Activated CD4-positive, alpha-beta memory T cell treated with anti-CD3 and anti-CD28 coated beads, Interleukin-2, amount 10 ng/mL, durations not matched to agents 7 days and 5 days (primary cell): ENCODE results near the gene PRDM16. TPM values are rescaled to one million over a fixed set of nuclear protein-coding genes. Genes with fewer than 3 reads are reported as not detected.

ENCODE experiments used
- CTCF ChIA-PET: fragments of 350-600 bp; sonication (Branson Sonifier 250); formaldehyde crosslinking; loops from one replicate; lab custom pipeline; 2021; ENCODE audit warnings: antibody characterized with exemption, inconsistent platforms; lab: Charles Lee
- POLR2A ChIA-PET: fragments of 350-600 bp; sonication (Branson Sonifier 250); formaldehyde crosslinking; loops from one replicate; lab custom pipeline; 2021; ENCODE audit warnings: antibody characterized with exemption; lab: Charles Lee
- DNase-seq: peaks from one replicate; pipeline ENCODE4 v3.0.0-alpha.2; 2020
- H3K27ac Mint-ChIP-seq: one replicate; pipeline ENCODE4 v1.8.0; 2021; ENCODE audit warnings: mild to moderate bottlenecking, mixed read lengths
- H3K27me3 Mint-ChIP-seq: one replicate; pipeline ENCODE4 v1.8.0; 2021; ENCODE audit warnings: mixed read lengths
- H3K36me3 Mint-ChIP-seq: one replicate; pipeline ENCODE4 v1.8.0; 2021; ENCODE audit warnings: low read depth, mixed read lengths
- H3K4me1 Mint-ChIP-seq: one replicate; pipeline ENCODE4 v1.8.0; 2021; ENCODE audit warnings: mixed read lengths
- H3K4me3 Mint-ChIP-seq: one replicate; pipeline ENCODE4 v1.8.0; 2021; ENCODE audit warnings: mild to moderate bottlenecking, mixed read lengths
- H3K9me3 Mint-ChIP-seq: one replicate; pipeline ENCODE4 v1.8.0; 2021; ENCODE audit warnings: mixed read lengths
- total RNA-seq, 2 experiments: library from RNA; stranded (reverse); gene quantifications; one replicate each; pipeline ENCODE4 v1.2.3, GENCODE V29; 2021

PRDM16 gene
- total RNA-seq, 2 experiments from 2014 or later = 0.03 to 0.20 TPM

DNA sequence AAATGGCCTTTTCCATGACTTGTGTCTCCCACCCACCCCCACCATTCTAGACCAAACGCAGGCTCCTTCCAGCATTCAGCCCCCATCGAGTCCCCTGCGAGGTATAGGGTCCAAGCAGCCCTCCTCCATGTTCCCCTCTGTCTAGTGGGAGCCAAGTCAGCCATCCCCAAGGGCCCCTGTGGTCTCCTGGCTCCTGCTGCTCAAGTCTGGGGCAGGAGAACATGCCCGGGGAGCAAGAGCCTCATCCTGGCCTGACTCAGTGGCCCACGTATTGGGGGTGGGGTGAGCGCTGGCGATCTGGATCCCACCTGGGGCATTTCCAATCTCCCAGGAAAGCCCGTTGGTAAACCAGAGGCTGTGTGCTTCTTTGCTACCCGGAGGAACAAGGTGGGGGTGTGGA is 4.1 kb upstream of the PRDM16 start:
- H3K4me3 Mint-ChIP-seq = no peak overlapping the region
- H3K4me1 Mint-ChIP-seq = peaks cover 2% of the 10 kb centered on the region
- peaks cover 14% of the 10 kb centered on the region for H3K27me3 Mint-ChIP-seq
- no peak overlapping the region for H3K27ac Mint-ChIP-seq
- H3K9me3 Mint-ChIP-seq = no peaks in the 10 kb centered on the region
- DNase-seq = no peak
- CTCF ChIA-PET = no interaction called here
- POLR2A ChIA-PET = no interaction called here
- no peaks in the 10 kb centered on the region for H3K36me3 Mint-ChIP-seq

DNA sequence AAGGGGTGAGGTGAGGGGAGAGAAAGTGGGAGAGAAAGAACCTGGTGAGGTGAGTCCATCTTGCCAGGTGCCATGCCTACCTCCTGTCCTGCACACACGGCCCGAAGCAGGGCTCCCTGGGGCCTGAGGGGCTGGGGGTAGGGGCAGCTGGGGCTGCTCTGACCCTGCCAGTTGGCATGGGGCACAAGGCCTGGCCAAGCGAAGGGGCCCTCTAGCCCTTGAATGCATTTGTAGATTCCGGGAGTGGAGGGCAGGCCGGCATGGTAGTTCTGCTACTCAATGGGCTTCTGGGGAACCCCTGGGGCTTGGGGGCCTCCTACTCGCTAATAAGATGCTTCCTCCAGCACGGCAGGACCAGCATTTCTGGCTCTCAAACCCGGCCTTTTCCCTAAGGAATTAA is 3.6 kb upstream of the PRDM16 start:
- no peak overlapping the region for H3K4me3 Mint-ChIP-seq
- CTCF ChIA-PET = no interaction called here
- peaks cover 2% of the 10 kb centered on the region for H3K4me1 Mint-ChIP-seq
- DNase-seq = no peak
- H3K36me3 Mint-ChIP-seq = no peaks in the 10 kb centered on the region
- no peak overlapping the region for H3K27ac Mint-ChIP-seq
- no peaks in the 10 kb centered on the region for H3K9me3 Mint-ChIP-seq
- POLR2A ChIA-PET = no interaction called here
- peaks cover 14% of the 10 kb centered on the region for H3K27me3 Mint-ChIP-seq

DNA sequence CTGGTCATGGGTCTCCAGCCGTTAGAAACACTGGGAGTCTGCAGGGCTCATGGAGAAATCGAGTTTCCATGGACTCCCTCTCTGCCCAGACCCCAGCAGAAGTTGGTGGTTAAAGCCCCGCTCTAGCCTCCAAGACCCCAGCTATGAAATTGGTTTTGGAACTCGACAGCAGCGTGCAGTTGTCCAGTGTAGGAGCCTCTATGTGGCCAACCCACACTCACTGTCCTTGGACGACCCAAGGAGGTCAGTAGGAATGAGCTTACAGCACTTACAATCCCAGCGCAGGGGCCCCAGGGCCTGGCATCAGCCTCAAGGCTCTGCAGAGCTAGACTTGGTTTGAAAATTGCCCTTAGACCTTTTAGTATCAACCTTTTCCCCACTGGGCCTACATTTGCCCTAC is 3.2 kb upstream of the PRDM16 start:
- H3K9me3 Mint-ChIP-seq = no peaks in the 10 kb centered on the region
- no peaks in the 10 kb centered on the region for H3K36me3 Mint-ChIP-seq
- peaks cover 2% of the 10 kb centered on the region for H3K4me1 Mint-ChIP-seq
- H3K27me3 Mint-ChIP-seq = peaks cover 14% of the 10 kb centered on the region
- DNase-seq = no peak
- CTCF ChIA-PET = no interaction called here
- POLR2A ChIA-PET = no interaction called here
- no peak overlapping the region for H3K27ac Mint-ChIP-seq
- no peak overlapping the region for H3K4me3 Mint-ChIP-seq

DNA sequence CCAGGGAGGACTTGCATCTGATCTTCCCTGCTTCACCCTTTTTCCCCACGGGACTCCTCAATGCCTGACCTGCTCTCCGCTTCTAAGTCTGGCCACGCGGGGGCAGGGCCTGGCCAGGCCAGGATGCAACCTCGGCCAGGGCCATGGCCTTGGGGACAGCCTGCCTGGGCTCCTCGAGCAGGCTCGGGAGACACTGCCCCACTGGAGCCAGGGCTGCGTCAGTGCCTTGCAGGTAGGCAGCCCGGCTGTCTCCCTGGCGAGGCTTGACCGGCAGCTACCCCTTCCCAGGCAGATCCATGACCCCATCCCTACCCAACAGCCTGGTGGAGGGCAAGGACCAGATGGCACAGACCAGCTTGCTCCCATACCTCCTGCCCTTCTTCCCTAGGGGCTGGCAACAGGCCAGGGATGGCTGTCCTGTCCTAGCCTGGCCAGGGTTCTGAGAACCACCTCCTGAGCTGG is 2.7 kb upstream of the PRDM16 start:
- CTCF ChIA-PET = no interaction called here
- Mint-ChIP-seq H3K36me3 (no peaks in the 10 kb centered on the region), H3K27me3 (peaks cover 17% of the 10 kb centered on the region), H3K9me3 (no peaks in the 10 kb centered on the region), H3K27ac (no peak overlapping the region), H3K4me3 (no peak overlapping the region), H3K4me1 (peaks cover 2% of the 10 kb centered on the region)
- POLR2A ChIA-PET = no interaction called here
- no peak for DNase-seq

DNA sequence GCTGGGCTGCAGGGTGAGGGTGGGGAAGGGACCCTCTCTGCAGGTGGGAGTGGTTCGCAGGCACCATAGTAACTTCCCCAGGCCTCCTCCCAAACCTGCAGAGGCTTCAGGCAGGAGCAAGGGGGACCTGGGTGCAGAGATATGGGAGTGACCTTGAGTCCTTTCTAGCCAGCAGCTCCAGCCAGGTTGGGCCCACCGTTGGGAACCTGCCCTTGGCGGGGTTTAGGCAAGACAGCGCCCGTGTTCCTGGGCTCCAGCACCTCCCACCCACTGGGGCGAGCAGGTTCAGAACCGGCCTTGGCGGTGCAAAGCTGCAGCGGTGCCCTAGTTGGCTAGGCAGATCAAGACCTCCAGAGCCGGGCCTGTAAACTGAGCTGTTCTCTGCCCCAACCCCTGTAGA is 2.2 kb upstream of the PRDM16 start:
- DNase-seq = no peak
- H3K9me3 Mint-ChIP-seq = no peaks in the 10 kb centered on the region
- H3K36me3 Mint-ChIP-seq = no peaks in the 10 kb centered on the region
- CTCF ChIA-PET = no interaction called here
- no peak overlapping the region for H3K27ac Mint-ChIP-seq
- H3K4me3 Mint-ChIP-seq = no peak overlapping the region
- POLR2A ChIA-PET = no interaction called here
- H3K4me1 Mint-ChIP-seq = peaks cover 2% of the 10 kb centered on the region
- H3K27me3 Mint-ChIP-seq = peaks cover 22% of the 10 kb centered on the region

DNA sequence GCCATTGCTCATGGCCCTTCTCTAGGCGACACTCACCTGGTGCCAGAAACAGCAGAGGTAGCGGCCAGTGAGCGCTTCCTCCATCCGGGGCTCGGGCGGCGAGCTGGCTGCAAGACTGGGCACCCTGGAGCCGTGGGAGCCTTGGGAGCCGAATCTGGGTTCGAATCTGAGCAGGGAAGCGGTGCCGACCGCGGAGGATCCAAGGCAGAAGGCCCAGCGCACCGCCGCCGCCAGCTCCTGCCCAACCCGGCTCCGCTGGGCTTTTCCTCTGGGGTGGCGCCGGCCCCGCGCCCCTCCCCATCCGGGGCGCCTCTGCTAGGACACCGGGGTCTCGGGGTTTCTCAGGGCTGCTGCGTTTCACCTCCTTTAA is 1.7 kb upstream of the PRDM16 start:
- Mint-ChIP-seq H3K4me3 (no peak overlapping the region), H3K36me3 (no peaks in the 10 kb centered on the region), H3K27ac (no peak overlapping the region), H3K9me3 (no peaks in the 10 kb centered on the region), H3K27me3 (peaks cover 27% of the 10 kb centered on the region), H3K4me1 (peaks cover 2% of the 10 kb centered on the region)
- DNase-seq = no peak
- ChIA-PET CTCF (no interaction called here), POLR2A (no interaction called here)

DNA sequence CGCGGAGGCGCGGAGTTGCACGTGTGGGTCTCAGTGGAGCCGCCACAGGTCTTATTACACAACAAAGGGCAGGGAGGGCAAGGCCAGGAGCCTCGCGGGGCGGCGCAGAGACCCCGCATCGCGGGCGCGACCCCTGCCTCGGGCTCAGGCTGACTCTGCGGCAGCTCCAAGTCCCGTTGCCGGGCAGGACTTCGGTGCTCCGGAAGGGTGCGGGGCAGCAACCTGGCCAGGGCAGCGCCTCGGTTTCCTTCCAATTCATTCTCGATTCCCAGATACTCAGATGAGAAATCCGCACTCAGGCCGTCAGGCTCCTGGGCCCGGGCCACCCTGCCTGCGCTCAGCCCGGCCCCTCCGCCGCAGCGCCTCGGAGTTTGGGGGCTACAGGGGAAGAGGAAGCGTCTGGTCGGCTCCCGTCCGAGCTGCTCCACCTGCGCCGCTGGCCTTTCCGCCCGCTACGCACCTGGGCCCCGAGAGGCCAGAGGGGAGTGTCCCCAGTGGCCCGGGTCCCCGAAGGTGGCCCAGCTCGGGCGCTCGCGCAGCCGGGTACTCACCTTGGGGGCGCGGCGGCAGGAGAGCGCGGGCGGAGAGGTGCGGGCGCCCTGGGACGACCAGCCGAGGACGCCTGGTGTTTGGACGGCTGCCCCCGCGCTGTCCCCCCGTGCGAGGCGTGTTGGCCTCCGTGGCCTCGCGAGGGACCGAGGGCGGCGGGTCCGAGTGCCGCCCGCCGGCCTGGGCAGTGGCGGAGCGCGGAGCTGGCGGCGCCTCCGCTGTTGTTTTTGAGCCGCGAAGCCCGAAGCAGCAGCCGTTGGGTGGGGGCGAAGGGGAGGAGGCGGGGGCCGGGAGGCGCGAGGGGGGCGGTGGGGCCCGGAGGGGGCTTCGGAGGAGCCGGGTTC is 1.1 kb upstream of the PRDM16 start:
- DNase-seq = no peak
- no peaks in the 10 kb centered on the region for H3K36me3 Mint-ChIP-seq
- H3K27me3 Mint-ChIP-seq = peaks cover 28% of the 10 kb centered on the region
- POLR2A ChIA-PET = no interaction called here
- CTCF ChIA-PET = no interaction called here
- H3K27ac Mint-ChIP-seq = no peak overlapping the region
- H3K9me3 Mint-ChIP-seq = no peaks in the 10 kb centered on the region
- no peak overlapping the region for H3K4me3 Mint-ChIP-seq
- peaks cover 2% of the 10 kb centered on the region for H3K4me1 Mint-ChIP-seq

DNA sequence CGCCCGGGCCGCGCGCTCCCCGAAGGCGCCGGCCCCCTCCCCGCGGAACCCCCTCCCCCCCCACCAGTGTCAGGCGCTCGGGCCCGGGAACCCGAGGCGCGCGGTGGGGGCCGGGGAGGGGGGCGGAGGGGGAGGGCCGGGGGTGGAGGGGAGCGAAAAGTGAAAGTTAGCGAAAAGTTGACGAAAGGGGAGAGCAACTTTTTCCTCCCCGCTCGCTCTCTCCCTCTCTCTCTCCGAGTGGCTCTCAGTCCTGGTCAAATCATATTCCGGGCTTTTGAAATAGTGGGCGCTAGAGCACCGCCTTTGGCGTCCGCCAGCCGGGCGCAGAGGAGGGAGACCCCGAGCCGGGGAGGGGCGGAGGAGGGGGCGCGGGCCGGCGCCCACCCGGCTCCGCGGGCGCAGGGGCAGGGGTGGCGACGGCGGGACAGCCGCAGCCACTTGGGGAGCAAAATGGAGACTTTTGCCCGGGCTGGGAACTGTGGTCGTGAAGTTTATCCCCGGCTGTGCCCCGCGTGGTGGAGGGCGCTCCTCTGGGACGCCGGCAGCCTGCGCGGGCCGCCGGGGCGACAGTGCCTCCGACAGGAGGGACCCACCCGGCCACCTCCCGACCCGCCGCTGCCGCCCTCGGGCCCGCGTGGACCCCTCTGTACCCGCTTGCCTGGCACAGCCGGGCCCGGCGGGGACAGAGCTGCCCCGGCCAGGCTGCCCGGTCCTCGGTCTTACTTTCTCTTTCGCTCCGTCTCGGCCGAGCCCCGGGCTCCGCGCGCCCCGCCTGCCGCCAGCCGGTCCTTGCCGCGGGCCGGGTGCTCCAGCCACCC is 697 bp downstream of the PRDM16 start:
- ChIA-PET CTCF (no interaction called here), POLR2A (no interaction called here)
- DNase-seq = no peak
- Mint-ChIP-seq H3K27ac (no peak overlapping the region), H3K27me3 (peaks cover 32% of the 10 kb centered on the region), H3K4me1 (peaks cover 2% of the 10 kb centered on the region), H3K4me3 (no peak overlapping the region), H3K9me3 (no peaks in the 10 kb centered on the region), H3K36me3 (no peaks in the 10 kb centered on the region)

DNA sequence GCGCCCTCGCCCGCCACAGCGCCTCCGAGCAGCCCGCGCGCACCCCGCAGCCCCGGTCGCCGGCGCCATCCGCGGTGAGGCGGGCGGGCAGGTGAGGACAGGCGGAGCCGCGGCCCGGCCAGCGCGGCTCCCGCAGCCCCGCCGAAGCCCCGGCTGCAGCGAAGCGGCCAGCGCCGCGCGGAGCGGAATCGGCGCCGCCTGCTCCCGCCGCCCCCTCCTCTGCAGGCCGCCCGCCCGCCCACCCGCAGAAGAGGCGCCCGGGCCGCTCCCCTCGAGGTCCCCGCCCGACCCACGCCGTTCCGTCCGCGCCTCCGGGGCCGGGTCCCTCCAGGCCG is 1.3 kb downstream of the PRDM16 start:
- H3K27me3 Mint-ChIP-seq = peaks cover 30% of the 10 kb centered on the region
- POLR2A ChIA-PET = no interaction called here
- CTCF ChIA-PET = no interaction called here
- no peak for DNase-seq
- H3K36me3 Mint-ChIP-seq = no peaks in the 10 kb centered on the region
- H3K27ac Mint-ChIP-seq = no peak overlapping the region
- peaks cover 2% of the 10 kb centered on the region for H3K4me1 Mint-ChIP-seq
- H3K4me3 Mint-ChIP-seq = no peak overlapping the region
- H3K9me3 Mint-ChIP-seq = no peaks in the 10 kb centered on the region

DNA sequence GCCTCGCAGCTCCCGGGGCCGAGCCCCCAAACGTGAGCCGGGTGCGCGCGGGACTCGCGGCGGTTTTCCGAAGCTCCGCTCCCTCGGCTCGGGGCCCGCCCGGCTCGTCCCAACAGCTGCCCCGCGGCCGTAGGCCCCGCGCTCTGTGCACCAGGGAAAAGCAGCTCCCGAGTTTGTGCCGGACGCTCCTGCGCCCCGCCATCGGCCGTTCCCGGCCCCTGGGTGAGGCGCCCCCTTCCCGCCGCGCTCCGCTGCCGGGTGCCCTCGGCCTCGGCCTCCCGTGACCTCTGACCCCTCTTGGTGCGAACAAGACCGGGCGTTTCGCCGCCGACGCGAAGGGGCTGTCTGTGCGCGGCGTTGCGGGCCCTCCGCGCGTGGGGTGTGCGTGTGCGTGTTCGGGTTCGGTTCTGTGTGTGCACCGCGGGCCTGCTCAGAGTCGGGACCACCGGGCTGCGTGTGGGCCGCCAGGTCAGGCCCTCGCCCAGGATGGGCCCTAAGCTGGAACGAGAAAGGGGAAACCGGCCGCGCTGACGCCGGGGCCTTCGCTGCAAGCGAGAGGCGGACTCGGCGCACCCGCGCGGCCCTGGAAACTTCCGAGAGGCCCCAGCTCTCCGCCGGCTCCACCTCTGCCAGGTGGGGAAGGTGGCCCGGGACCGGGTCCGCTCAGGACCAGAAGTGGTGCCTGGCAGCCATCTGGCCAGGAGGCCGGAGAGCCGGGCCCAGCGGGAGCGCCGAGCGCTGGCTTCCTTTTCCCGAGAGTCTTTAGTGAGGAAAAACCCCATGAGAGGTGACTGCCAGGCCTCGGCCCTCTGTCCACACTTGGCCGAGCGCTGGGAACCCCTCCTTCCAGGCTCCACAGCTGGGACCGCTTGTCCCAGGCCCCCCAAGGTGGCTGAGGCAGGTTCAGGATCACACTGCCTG is 1.9 kb downstream of the PRDM16 start:
- no peak for DNase-seq
- ChIA-PET POLR2A (no interaction called here), CTCF (no interaction called here)
- Mint-ChIP-seq H3K27ac (no peak overlapping the region), H3K4me1 (peaks cover 2% of the 10 kb centered on the region), H3K27me3 (peaks cover 30% of the 10 kb centered on the region), H3K4me3 (no peak overlapping the region), H3K36me3 (no peaks in the 10 kb centered on the region), H3K9me3 (no peaks in the 10 kb centered on the region)

DNA sequence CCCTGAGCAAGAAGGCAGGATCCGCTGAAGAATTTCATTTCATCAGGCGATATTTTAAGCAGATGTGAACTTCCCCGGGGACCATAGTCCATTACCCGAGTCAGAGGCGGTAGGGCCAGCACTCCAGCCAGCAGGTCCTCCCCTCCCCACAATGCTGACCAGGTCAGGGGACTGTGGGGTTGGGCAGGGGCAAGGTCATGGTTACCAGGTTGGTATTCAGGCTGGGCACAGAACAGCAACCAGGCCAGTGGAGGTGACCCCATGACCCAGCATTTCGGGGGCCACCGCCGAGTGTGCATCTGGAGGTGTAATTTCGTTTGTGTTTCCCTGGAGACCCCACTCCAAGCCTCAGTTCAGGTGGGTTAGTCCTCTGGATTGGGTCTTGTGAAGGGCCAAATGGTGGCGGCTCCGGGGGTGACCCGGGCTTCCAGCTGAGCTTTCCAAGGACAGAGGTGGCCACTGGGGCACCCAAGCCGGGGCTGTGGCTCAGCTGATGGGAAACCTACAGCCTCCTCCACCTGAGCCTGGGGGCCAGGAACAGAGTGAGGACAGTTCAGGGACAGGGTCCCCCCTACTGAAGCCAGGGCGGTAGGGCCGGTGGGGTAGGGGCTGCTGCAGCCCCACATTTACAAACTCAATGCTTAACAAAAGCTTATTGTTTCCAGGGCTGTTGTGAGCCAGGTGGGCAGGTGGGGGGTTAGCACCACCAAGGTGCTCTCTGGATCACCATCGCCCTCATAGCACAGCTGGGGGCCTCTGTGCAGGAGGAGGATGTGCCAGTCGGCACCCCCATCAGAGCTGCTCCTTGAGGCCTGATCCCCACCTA is 2.8 kb downstream of the PRDM16 start:
- Mint-ChIP-seq H3K9me3 (no peaks in the 10 kb centered on the region), H3K27ac (no peak overlapping the region), H3K4me3 (no peak overlapping the region), H3K4me1 (peaks cover 2% of the 10 kb centered on the region), H3K36me3 (no peaks in the 10 kb centered on the region), H3K27me3 (peaks cover 32% of the 10 kb centered on the region)
- DNase-seq = no peak
- POLR2A ChIA-PET = no interaction called here
- CTCF ChIA-PET = no interaction called here

DNA sequence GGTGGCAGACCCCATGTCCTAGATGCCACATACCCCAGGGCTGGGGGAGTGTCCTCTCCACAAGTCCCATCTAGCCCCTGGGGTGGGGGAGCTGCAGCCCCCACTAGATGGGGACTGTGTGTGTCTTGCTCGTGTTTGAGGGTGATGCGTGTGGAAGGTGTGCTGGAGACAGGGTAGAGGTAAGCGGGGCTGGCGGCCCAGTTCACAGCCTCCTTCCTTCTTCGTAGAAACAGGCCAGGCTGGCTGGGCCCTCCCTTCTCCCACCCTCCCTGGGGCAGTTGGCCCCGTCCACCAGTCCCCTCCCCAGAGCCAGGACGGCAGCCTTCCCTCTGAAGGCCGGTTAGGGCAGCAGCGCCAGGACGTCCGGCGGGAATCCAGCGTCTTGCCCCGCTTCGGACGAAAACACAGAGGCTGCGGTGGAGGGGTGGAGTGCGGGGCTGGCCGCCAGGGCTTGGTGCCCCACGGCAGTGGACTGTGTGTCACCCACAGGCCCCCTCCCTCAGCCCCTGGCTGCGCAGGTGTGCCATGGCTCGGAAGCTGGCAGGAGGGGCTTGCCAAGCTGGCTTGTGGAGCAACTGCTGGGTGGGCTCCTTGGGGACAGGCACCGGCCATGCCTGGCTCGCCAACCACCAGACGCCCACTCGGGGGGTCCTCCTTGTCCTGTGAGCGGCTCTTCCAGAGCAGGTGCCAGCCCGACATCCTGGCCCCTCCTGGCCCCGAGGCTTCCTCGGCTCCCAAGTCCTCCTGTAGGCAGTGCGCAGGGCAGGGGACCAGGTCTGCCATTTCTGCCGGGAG is 3.6 kb downstream of the PRDM16 start:
- Mint-ChIP-seq H3K4me3 (no peak overlapping the region), H3K27ac (no peak overlapping the region), H3K4me1 (peaks cover 2% of the 10 kb centered on the region), H3K9me3 (no peaks in the 10 kb centered on the region), H3K27me3 (peaks cover 25% of the 10 kb centered on the region), H3K36me3 (no peaks in the 10 kb centered on the region)
- ChIA-PET POLR2A (no interaction called here), CTCF (no interaction called here)
- DNase-seq = no peak
